ENCODE results near the gene FAR2. TPM values are rescaled to one million over a fixed set of nuclear protein-coding genes. Genes with fewer than 3 reads are reported as not detected.

FAR2 gene
- total and polyA plus RNA-seq, 2 donors (not counting 1 experiment from before 2014, with no cell fraction given), result 9.2 to 10.2 TPM

- Histone ChIP-seq H3K4me1 (ENCODE audit: control insufficient read depth, extremely low read depth, insufficient read depth, low read length) (no peaks in the 10 kb centered on the region), H2AFZ (ENCODE audit: low read length) (no peak overlapping the region), H3K4me2 (ENCODE audit: extremely low read depth, insufficient read depth, low read length) (no peak overlapping the region), H3K36me3 (ENCODE audit: control insufficient read depth, insufficient read depth, low read length) (no peaks in the 10 kb centered on the region), H4K20me1 (ENCODE audit: control insufficient read depth, extremely low read depth, insufficient read depth, low read length) (no peaks in the 10 kb centered on the region), H3K4me3 (replicated peaks in 1 of 4; ENCODE audit: control extremely low read depth in 1 of 4, insufficient read depth in 1 of 4, low read depth in 3 of 4, low read length in 4 of 4) (no peak overlapping the region), H3K27me3 (ENCODE audit: control insufficient read depth, insufficient read depth, low read length) (no peaks in the 10 kb centered on the region), H3K27ac (ENCODE audit: insufficient read depth, low read length) (no peak overlapping the region), H3K9ac (ENCODE audit: insufficient read depth, low read length) (no peak overlapping the region), H3K79me2 (ENCODE audit: control insufficient read depth, insufficient read depth, low read length) (no peaks in the 10 kb centered on the region), H3K9me3 (ENCODE audit: control insufficient read depth, insufficient read depth, low read depth, low read length) (no peaks in the 10 kb centered on the region)
- TF ChIP-seq EZH2 (IDR thresholded peaks at IDR 0.05; ENCODE audit: low read length, missing control alignments), result no peak
- TF ChIP-seq, protein P1, sequence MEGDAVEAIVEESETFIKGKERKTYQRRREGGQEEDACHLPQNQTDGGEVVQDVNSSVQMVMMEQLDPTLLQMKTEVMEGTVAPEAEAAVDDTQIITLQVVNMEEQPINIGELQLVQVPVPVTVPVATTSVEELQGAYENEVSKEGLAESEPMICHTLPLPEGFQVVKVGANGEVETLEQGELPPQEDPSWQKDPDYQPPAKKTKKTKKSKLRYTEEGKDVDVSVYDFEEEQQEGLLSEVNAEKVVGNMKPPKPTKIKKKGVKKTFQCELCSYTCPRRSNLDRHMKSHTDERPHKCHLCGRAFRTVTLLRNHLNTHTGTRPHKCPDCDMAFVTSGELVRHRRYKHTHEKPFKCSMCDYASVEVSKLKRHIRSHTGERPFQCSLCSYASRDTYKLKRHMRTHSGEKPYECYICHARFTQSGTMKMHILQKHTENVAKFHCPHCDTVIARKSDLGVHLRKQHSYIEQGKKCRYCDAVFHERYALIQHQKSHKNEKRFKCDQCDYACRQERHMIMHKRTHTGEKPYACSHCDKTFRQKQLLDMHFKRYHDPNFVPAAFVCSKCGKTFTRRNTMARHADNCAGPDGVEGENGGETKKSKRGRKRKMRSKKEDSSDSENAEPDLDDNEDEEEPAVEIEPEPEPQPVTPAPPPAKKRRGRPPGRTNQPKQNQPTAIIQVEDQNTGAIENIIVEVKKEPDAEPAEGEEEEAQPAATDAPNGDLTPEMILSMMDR (conservative IDR thresholded peaks at IDR 0.05 in 1 of 2, IDR thresholded peaks at IDR 0.05 in 1 of 2; ENCODE audit: low read depth in 1 of 2, low read length in 2 of 2), result no peak
- peak in 1 of 2 donors; percentile 88 for DNase-seq (ENCODE audit: low read depth in 2 of 2)
Observed at GRCh38 chr12:29157486-29157946, 8.4 kb downstream of the FAR2 start.

DNA sequence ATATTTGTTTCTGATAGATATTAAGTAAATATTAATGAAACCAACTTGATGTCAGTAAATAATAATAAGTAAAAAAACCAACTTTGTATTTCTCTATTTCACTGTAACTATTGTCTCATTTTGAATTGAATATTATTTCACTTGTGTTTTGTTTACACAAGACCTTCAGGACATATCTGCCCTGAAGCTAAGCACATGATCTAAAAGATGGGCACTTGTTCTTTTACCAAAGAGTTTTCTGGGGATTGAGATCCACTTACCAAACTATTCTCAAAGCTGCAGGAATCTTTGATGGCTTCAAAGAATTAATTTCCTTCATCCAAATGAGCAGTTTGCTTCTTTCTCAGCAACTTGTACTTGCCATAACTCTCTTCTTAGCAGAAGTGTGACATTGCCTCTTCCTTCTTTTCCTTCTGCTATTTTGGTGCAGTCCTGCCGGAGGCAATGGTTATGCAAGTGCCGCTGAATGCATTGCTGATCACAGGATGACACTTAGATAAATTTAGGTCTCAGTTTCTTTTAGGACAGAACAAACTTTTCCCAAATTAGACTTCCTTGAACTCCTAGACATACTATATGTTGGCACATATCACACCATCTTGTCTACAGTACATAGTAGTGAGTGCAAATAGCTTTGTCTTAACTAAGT lies 9.2 kb downstream of the FAR2 start:
- no peaks in the 10 kb centered on the region for H4K20me1 ChIP-seq (ENCODE audit: control insufficient read depth, extremely low read depth, insufficient read depth, low read length)
- no peaks in the 10 kb centered on the region for H3K9me3 ChIP-seq (ENCODE audit: control insufficient read depth, insufficient read depth, low read depth, low read length)
- no peaks in the 10 kb centered on the region for H3K79me2 ChIP-seq (ENCODE audit: control insufficient read depth, insufficient read depth, low read length)
- TF ChIP-seq EZH2 (IDR thresholded peaks at IDR 0.05; ENCODE audit: low read length, missing control alignments), result no peak
- TF ChIP-seq, protein P1 (conservative IDR thresholded peaks at IDR 0.05 in 1 of 2, IDR thresholded peaks at IDR 0.05 in 1 of 2; ENCODE audit: low read depth in 1 of 2, low read length in 2 of 2), result no peak
- H3K4me3 ChIP-seq (replicated peaks in 1 of 4; ENCODE audit: control extremely low read depth in 1 of 4, insufficient read depth in 1 of 4, low read depth in 3 of 4, low read length in 4 of 4), result no peak overlapping the region
- no peak for DNase-seq (ENCODE audit: low read depth in 2 of 2)
- no peak overlapping the region for H2AFZ ChIP-seq (ENCODE audit: low read length)
- H3K27ac ChIP-seq (ENCODE audit: insufficient read depth, low read length), result no peak overlapping the region
- no peak overlapping the region for H3K4me2 ChIP-seq (ENCODE audit: extremely low read depth, insufficient read depth, low read length)
- no peaks in the 10 kb centered on the region for H3K4me1 ChIP-seq (ENCODE audit: control insufficient read depth, extremely low read depth, insufficient read depth, low read length)
- H3K27me3 ChIP-seq (ENCODE audit: control insufficient read depth, insufficient read depth, low read length), result no peaks in the 10 kb centered on the region
- H3K36me3 ChIP-seq (ENCODE audit: control insufficient read depth, insufficient read depth, low read length), result no peaks in the 10 kb centered on the region
- H3K9ac ChIP-seq (ENCODE audit: insufficient read depth, low read length), result no peak overlapping the region

DNA sequence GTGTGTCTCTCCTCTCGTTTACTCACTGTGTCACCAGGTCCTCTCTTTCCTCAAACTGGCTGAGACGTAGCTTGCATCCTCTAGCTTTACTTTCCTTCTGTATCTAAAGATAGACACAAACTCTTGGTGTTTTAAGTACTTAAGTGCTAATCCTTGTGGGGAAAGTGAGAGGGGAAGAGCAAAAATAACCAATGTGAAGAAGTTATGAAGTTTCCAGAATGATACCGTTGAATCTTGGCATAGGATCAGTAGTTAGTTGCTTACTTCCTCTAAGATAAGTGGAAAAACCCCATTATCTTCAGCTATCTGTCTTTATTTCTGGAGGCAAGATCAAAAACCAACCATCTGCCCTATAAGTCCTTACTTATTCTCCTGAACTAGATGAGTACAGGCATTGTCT lies 10.6 kb downstream of the FAR2 start:
- no peak overlapping the region for H3K27ac ChIP-seq (ENCODE audit: insufficient read depth, low read length)
- no peaks in the 10 kb centered on the region for H4K20me1 ChIP-seq (ENCODE audit: control insufficient read depth, extremely low read depth, insufficient read depth, low read length)
- DNase-seq (ENCODE audit: low read depth in 2 of 2), result no peak
- no peak overlapping the region for H3K4me3 ChIP-seq (replicated peaks in 1 of 4; ENCODE audit: control extremely low read depth in 1 of 4, insufficient read depth in 1 of 4, low read depth in 3 of 4, low read length in 4 of 4)
- H3K79me2 ChIP-seq (ENCODE audit: control insufficient read depth, insufficient read depth, low read length), result no peaks in the 10 kb centered on the region
- no peak overlapping the region for H3K9ac ChIP-seq (ENCODE audit: insufficient read depth, low read length)
- H2AFZ ChIP-seq (ENCODE audit: low read length), result no peak overlapping the region
- H3K4me1 ChIP-seq (ENCODE audit: control insufficient read depth, extremely low read depth, insufficient read depth, low read length), result peaks cover 4% of the 10 kb centered on the region
- no peaks in the 10 kb centered on the region for H3K9me3 ChIP-seq (ENCODE audit: control insufficient read depth, insufficient read depth, low read depth, low read length)
- no peaks in the 10 kb centered on the region for H3K27me3 ChIP-seq (ENCODE audit: control insufficient read depth, insufficient read depth, low read length)
- no peak overlapping the region for H3K4me2 ChIP-seq (ENCODE audit: extremely low read depth, insufficient read depth, low read length)
- TF ChIP-seq, protein P1 (conservative IDR thresholded peaks at IDR 0.05 in 1 of 2, IDR thresholded peaks at IDR 0.05 in 1 of 2; ENCODE audit: low read depth in 1 of 2, low read length in 2 of 2), result no peak
- TF ChIP-seq EZH2 (IDR thresholded peaks at IDR 0.05; ENCODE audit: low read length, missing control alignments), result no peak
- H3K36me3 ChIP-seq (ENCODE audit: control insufficient read depth, insufficient read depth, low read length), result no peaks in the 10 kb centered on the region

All from fibroblast of lung (primary cell).